Measurements from ENCODE around the gene CKAP2. TPM values are rescaled to one million over a fixed set of nuclear protein-coding genes. Genes with fewer than 3 reads are reported as not detected.
"Not testable (repeated sequence)": the region's sequence is repeated elsewhere in the genome, so short reads cannot be mapped to it uniquely, and the experiment has no call there.

The CKAP2 gene
- total RNA-seq (2014; rRNA removed; shearing (Covaris generic)) = 50.0 and 58.6 TPM in 2 replicates

GRCh38 chr13:52454820-52455676, at the start of gene CKAP2:
TSS of gene CKAP2 (plus strand) at chr13:52455478. CDS start at chr13:52455557, 79 bp downstream.
- peak; percentile 94 for DNase-seq (ENCODE audit: low read depth)

- peak; percentile 47 for DNase-seq (ENCODE audit: low read depth)
Observed at GRCh38 chr13:52405767-52406494, 49.3 kb upstream of the CKAP2 start, which contains the start of gene THSD1. TSS of gene THSD1 (minus strand) at chr13:52406172. CDS start at chr13:52402600, 3,572 bp downstream.

- DNase-seq (ENCODE audit: low read depth) = no peak
Observed at GRCh38 chr13:52406629-52407028, 48.6 kb upstream of the CKAP2 start.

GRCh38 chr13:52407436-52407835, 47.8 kb upstream of the CKAP2 start:
- not testable (repeated sequence) for DNase-seq (ENCODE audit: low read depth)

- DNase-seq (ENCODE audit: low read depth) = not testable (repeated sequence)
Observed at GRCh38 chr13:52408071-52408658, 47.1 kb upstream of the CKAP2 start.

- no peak for DNase-seq (ENCODE audit: low read depth)
Observed at GRCh38 chr13:52411629-52412028, 43.6 kb upstream of the CKAP2 start.

GRCh38 chr13:52412128-52412527, 43.1 kb upstream of the CKAP2 start:
- no peak for DNase-seq (ENCODE audit: low read depth)

GRCh38 chr13:52414051-52414450, 41.2 kb upstream of the CKAP2 start:
- no peak for DNase-seq (ENCODE audit: low read depth)

- no peak for DNase-seq (ENCODE audit: low read depth)
Observed at GRCh38 chr13:52414963-52415362, 40.3 kb upstream of the CKAP2 start.

- DNase-seq (ENCODE audit: low read depth) = no peak
Observed at GRCh38 chr13:52419080-52419479, 36.2 kb upstream of the CKAP2 start.

- no peak for DNase-seq (ENCODE audit: low read depth)
Observed at GRCh38 chr13:52421216-52421615, 34.1 kb upstream of the CKAP2 start.

GRCh38 chr13:52428295-52428694, 27.0 kb upstream of the CKAP2 start:
- peak; percentile 28 for DNase-seq (ENCODE audit: low read depth)

GRCh38 chr13:52432456-52432855, 22.8 kb upstream of the CKAP2 start:
- DNase-seq (ENCODE audit: low read depth) = no peak

- no peak for DNase-seq (ENCODE audit: low read depth)
Observed at GRCh38 chr13:52446265-52446664, 9.0 kb upstream of the CKAP2 start.

GRCh38 chr13:52447354-52447753, 7.9 kb upstream of the CKAP2 start:
- no peak for DNase-seq (ENCODE audit: low read depth)

GRCh38 chr13:52447815-52448552, 7.3 kb upstream of the CKAP2 start:
- DNase-seq (ENCODE audit: low read depth) = peak; percentile 18

- DNase-seq (ENCODE audit: low read depth) = no peak
Observed at GRCh38 chr13:52449331-52450011, 5.8 kb upstream of the CKAP2 start.

GRCh38 chr13:52450012-52450792, 5.1 kb upstream of the CKAP2 start, which contains the start of gene VPS36:
TSS of gene VPS36 (minus strand) at chr13:52450634. CDS start at chr13:52450594, 40 bp downstream.
- peak; percentile 96 for DNase-seq (ENCODE audit: low read depth)

- no peak for DNase-seq (ENCODE audit: low read depth)
Observed at GRCh38 chr13:52450793-52451116, 4.5 kb upstream of the CKAP2 start.

- no peak for DNase-seq (ENCODE audit: low read depth)
Observed at GRCh38 chr13:52451135-52451804, 4.0 kb upstream of the CKAP2 start.
